ENCODE data around the gene EBF3. TPM values are rescaled to one million over a fixed set of nuclear protein-coding genes. Genes with fewer than 3 reads are reported as not detected.

The EBF3 gene
- total RNA-seq, 1 donor from 2014 or later = 0.26 TPM

- Histone ChIP-seq H3K27me3 (ENCODE audit: control insufficient read depth, insufficient read depth, low read length) (no peaks in the 10 kb centered on the region), H3K36me3 (ENCODE audit: control insufficient read depth, insufficient read depth, low read length) (no peaks in the 10 kb centered on the region), H3K4me3 (ENCODE audit: low read depth, low read length) (no peak overlapping the region)
- DNase-seq (ENCODE audit: low read depth) (no peak), FAIRE-seq (no peak)
- no peak for TF ChIP-seq CTCF (IDR thresholded peaks at IDR 0.05; ENCODE audit: insufficient read depth, low read length, severe bottlenecking)
Observed at GRCh38 chr10:129914960-129915359, 49.1 kb downstream of the EBF3 start.

DNA sequence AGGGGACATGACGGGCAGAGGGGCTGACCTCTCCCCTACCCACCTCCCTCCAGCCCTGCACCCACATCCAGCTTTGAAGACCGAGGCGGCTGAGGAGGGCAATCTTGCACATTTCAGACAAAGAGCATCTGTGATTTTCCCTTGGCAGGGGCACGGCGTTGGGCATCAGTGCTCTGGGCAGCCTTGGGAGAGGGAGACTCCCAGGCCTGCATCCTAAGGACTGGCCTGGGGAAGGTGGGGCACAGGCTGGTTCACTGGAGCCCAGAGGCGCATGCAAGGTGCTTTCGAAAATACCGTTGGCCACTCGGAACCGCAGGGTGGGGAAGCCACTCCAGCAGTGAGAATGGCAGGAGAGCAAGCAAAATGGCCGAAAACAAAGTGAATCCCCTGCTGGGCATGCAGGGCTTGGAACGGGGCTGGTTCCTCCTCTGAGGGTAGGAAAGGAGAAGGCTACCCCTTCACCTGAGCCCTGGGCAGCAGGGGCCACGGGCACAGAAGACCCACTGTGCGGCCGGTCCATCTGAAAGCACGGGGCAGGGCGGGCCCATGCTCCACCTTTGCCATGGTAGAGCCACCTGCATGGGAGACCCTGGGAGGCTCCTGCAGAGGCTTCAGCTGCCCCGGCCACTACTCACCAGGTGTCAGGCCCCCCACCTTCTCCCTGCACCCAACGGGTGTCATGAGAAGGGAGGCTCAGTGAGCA is 49.8 kb downstream of the EBF3 start:
- Histone ChIP-seq H3K27me3 (ENCODE audit: control insufficient read depth, insufficient read depth, low read length) (no peaks in the 10 kb centered on the region), H3K36me3 (ENCODE audit: control insufficient read depth, insufficient read depth, low read length) (no peaks in the 10 kb centered on the region), H3K4me3 (ENCODE audit: low read depth, low read length) (no peak overlapping the region)
- TF ChIP-seq CTCF (IDR thresholded peaks at IDR 0.05; ENCODE audit: insufficient read depth, low read length, severe bottlenecking) = no peak
- no peak for DNase-seq (ENCODE audit: low read depth)
- FAIRE-seq = no peak

GRCh38 chr10:129912986-129913695 is 50.9 kb downstream of the EBF3 start:
- no peak for TF ChIP-seq CTCF (IDR thresholded peaks at IDR 0.05; ENCODE audit: insufficient read depth, low read length, severe bottlenecking)
- Histone ChIP-seq H3K4me3 (ENCODE audit: low read depth, low read length) (no peak overlapping the region), H3K36me3 (ENCODE audit: control insufficient read depth, insufficient read depth, low read length) (no peaks in the 10 kb centered on the region), H3K27me3 (ENCODE audit: control insufficient read depth, insufficient read depth, low read length) (no peaks in the 10 kb centered on the region)
- DNase-seq (ENCODE audit: low read depth) (no peak), FAIRE-seq (no peak)

- H3K4me3 ChIP-seq (ENCODE audit: low read depth, low read length) = no peak overlapping the region
- DNase-seq (ENCODE audit: low read depth) = no peak
- FAIRE-seq = no peak
- no peak for TF ChIP-seq CTCF (IDR thresholded peaks at IDR 0.05; ENCODE audit: insufficient read depth, low read length, severe bottlenecking)
- H3K36me3 ChIP-seq (ENCODE audit: control insufficient read depth, insufficient read depth, low read length) = no peaks in the 10 kb centered on the region
- H3K27me3 ChIP-seq (ENCODE audit: control insufficient read depth, insufficient read depth, low read length) = no peaks in the 10 kb centered on the region
Observed at GRCh38 chr10:129912166-129912917, 51.7 kb downstream of the EBF3 start.

- FAIRE-seq = no peak
- Histone ChIP-seq H3K36me3 (ENCODE audit: control insufficient read depth, insufficient read depth, low read length) (no peaks in the 10 kb centered on the region), H3K27me3 (ENCODE audit: control insufficient read depth, insufficient read depth, low read length) (no peaks in the 10 kb centered on the region), H3K4me3 (ENCODE audit: low read depth, low read length) (no peak overlapping the region)
- TF ChIP-seq CTCF (IDR thresholded peaks at IDR 0.05; ENCODE audit: insufficient read depth, low read length, severe bottlenecking) = no peak
- DNase-seq (ENCODE audit: low read depth) = no peak
Observed at GRCh38 chr10:129911451-129912165, 52.5 kb downstream of the EBF3 start.

Measured in bronchial epithelial cell (primary cell).